A549 (cell line): ENCODE data around the gene FSTL4. TPM values are rescaled to one million over a fixed set of nuclear protein-coding genes. Genes with fewer than 3 reads are reported as not detected.

Source experiments
- ATAC-seq, 2 experiments: fragments of 200-7000 bp in 1 of 2; fragments of >200 bp in 1 of 2; cut with Nextera tagmentation in 1 of 2; cut with Tn5 transposase in 1 of 2; 3 replicates each; pipeline versions ENCODE4 v1.8.0 to v1.9.1; 2018 to 2020; ENCODE audit warnings: mild to moderate bottlenecking in 1 of 2, moderate library complexity in 1 of 2
- CTCF ChIA-PET: fragments of 300-600 bp; sonication (Branson Sonifier 250); formaldehyde crosslinking; extraction: SDS; loops from one replicate; lab custom pipeline; 2021; ENCODE audit warnings: antibody characterized with exemption, inconsistent platforms; lab: Yijun Ruan, JAX
- POLR2A ChIA-PET: fragments of 350-600 bp; formaldehyde crosslinking; extraction: SDS; loops from one replicate; lab custom pipeline; 2021; ENCODE audit warnings: antibody characterized with exemption, inconsistent platforms; lab: Yijun Ruan, JAX
- DNase-seq, 2 experiments: peaks; one replicate each; pipeline versions ENCODE4 v3.0.0 to v3.0.0-alpha.2; 2011 to 2016; ENCODE audit warnings: low read depth in 1 of 2, low spot score in 1 of 2
- FAIRE-seq: peaks from 2 replicates; lab custom pipeline; 2011; peaks lifted over from hg19 to GRCh38; lab: Jason Lieb, UNC
- H3K27ac ChIP-seq, 2 experiments: fragments of >200 bp; sonication (Bioruptor Twin); formaldehyde crosslinking; 3 replicates each; pipeline ENCODE4 v1.5.1; 2016 to 2017
- H3K4me1 ChIP-seq: fragments of >200 bp; sonication (Bioruptor Twin); formaldehyde crosslinking; 3 replicates; pipeline ENCODE4 v1.6.1; 2016
- H3K4me2 ChIP-seq: fragments of >200 bp; sonication (Bioruptor Twin); formaldehyde crosslinking; 3 replicates; pipeline ENCODE4 v1.6.1; 2016
- H3K4me3 ChIP-seq: fragments of >200 bp; sonication (Bioruptor Twin); formaldehyde crosslinking; 3 replicates; pipeline ENCODE4 v1.5.1; 2016
- H3K9me3 ChIP-seq: fragments of >200 bp; sonication (Bioruptor Twin); formaldehyde crosslinking; 3 replicates; pipeline ENCODE4 v1.6.1; 2016
- BHLHE40 ChIP-seq: IDR thresholded peaks from 2 replicates; pipeline ENCODE4 v1.6.1; 2012; ENCODE audit warnings: low read depth, low read length, inconsistent platforms
- CBX2 ChIP-seq: fragments of 200-600 bp; sonication (generic); IDR thresholded peaks from 2 replicates; pipeline ENCODE4 v1.6.1; 2016; ENCODE audit warnings: low read depth, mild to moderate bottlenecking, borderline replicate concordance
- CEBPB ChIP-seq, 2 experiments: fragments of >200 bp in 1 of 2; sonication (Bioruptor Twin) in 1 of 2; formaldehyde crosslinking in 1 of 2; IDR thresholded peaks; 2 replicates each; pipeline ENCODE4 v1.6.1; 2012 to 2016
- EHMT2 ChIP-seq: fragments of 200-600 bp; sonication (generic); IDR thresholded peaks from 2 replicates; pipeline ENCODE4 v1.6.1; 2016; ENCODE audit warnings: antibody characterized with exemption, low read depth, mild to moderate bottlenecking, moderate library complexity
- ESRRA ChIP-seq: fragments of 150-350 bp; IDR thresholded peaks from 2 replicates; pipeline ENCODE4 v1.6.1; 2014; ENCODE audit warnings: mild to moderate bottlenecking, low read length, borderline replicate concordance
- FOSL2 ChIP-seq, 2 experiments: fragments of 450-650 bp in 1 of 2; fragments of >200 bp in 1 of 2; sonication (Bioruptor Twin) in 1 of 2; formaldehyde crosslinking; IDR thresholded peaks; 2 replicates each; pipeline versions ENCODE4 v1.5.0 to v1.6.1; 2016 to 2020; ENCODE audit warnings: mild to moderate bottlenecking in 1 of 2, moderate library complexity in 1 of 2
- FOXS1 ChIP-seq: fragments of 250-450 bp; sonication (Bioruptor Pico); IDR thresholded peaks from 2 replicates; pipeline ENCODE4 v1.5.0; 2020; ENCODE audit warnings: mild to moderate bottlenecking, moderate library complexity
- HDAC2 ChIP-seq: fragments of 200-600 bp; sonication (generic); IDR thresholded peaks from 2 replicates; pipeline ENCODE4 v1.6.1; 2016
- HEYL ChIP-seq: fragments of 250-450 bp; sonication (Bioruptor Pico); IDR thresholded peaks from 2 replicates; pipeline ENCODE4 v1.8.0; 2021; ENCODE audit warnings: mild to moderate bottlenecking, moderate library complexity
- HOXA7 ChIP-seq: fragments of 250-450 bp; sonication (Bioruptor Pico); IDR thresholded peaks from 2 replicates; pipeline ENCODE4 v1.5.0; 2020; ENCODE audit warnings: mild to moderate bottlenecking, moderate library complexity
- HOXB13 ChIP-seq: fragments of 250-450 bp; sonication (Bioruptor Pico); IDR thresholded peaks from 2 replicates; pipeline ENCODE4 v1.5.0; 2020; ENCODE audit warnings: low read depth, mild to moderate bottlenecking, moderate library complexity
- JUN ChIP-seq, 2 experiments: fragments of >200 bp; sonication (Bioruptor Twin); formaldehyde crosslinking; IDR thresholded peaks; 2 replicates in 1 of 2; 3 replicates in 1 of 2; pipeline ENCODE4 v1.6.1; 2016 to 2017
- JUNB ChIP-seq: fragments of >200 bp; sonication (Bioruptor Twin); formaldehyde crosslinking; IDR thresholded peaks from 2 replicates; pipeline ENCODE4 v1.6.1; 2016
- KDM5A ChIP-seq: fragments of 200-600 bp; sonication (generic); IDR thresholded peaks from 2 replicates; pipeline ENCODE4 v1.6.1; 2016; ENCODE audit warnings: antibody characterized with exemption, mild to moderate bottlenecking
- MAZ ChIP-seq: fragments of 150-350 bp; IDR thresholded peaks from 2 replicates; pipeline ENCODE4 v1.6.1; 2014; ENCODE audit warnings: antibody characterized with exemption, low read depth, low read length, borderline replicate concordance
- MYC ChIP-seq: IDR thresholded peaks from 2 replicates; pipeline ENCODE4 v1.6.1; 2012; ENCODE audit warnings: mild to moderate bottlenecking, inconsistent platforms, low read length, improper control_type of control experiment, borderline replicate concordance
- NFE2L2 ChIP-seq: fragments of 150-350 bp; conservative IDR thresholded peaks from 2 replicates; pipeline ENCODE4 v1.6.1; 2014; ENCODE audit warnings: low read length
- NPAS2 ChIP-seq: fragments of 250-450 bp; sonication (Bioruptor Pico); IDR thresholded peaks from 2 replicates; pipeline ENCODE4 v1.8.0; 2022; ENCODE audit warnings: mild to moderate bottlenecking, moderate library complexity, borderline replicate concordance
- POLR2AphosphoS2 ChIP-seq: conservative IDR thresholded peaks from 2 replicates; pipeline ENCODE4 v1.6.1; 2012; ENCODE audit warnings: low read length, improper control_type of control experiment, inconsistent platforms
- RAD21 ChIP-seq, 2 experiments: fragments of >200 bp in 1 of 2; sonication (Bioruptor Twin) in 1 of 2; formaldehyde crosslinking in 1 of 2; IDR thresholded peaks in 1 of 2; conservative IDR thresholded peaks in 1 of 2; 2 replicates in 1 of 2; 3 replicates in 1 of 2; pipeline ENCODE4 v1.6.1; 2012 to 2018; ENCODE audit warnings: inconsistent platforms in 1 of 2
- RARB ChIP-seq: fragments of 250-450 bp; sonication (Bioruptor Pico); IDR thresholded peaks from 2 replicates; pipeline ENCODE4 v1.8.0; 2021; ENCODE audit warnings: mild to moderate bottlenecking, moderate library complexity
- RNF2 ChIP-seq: fragments of 200-600 bp; sonication (generic); IDR thresholded peaks from 2 replicates; pipeline ENCODE4 v1.6.1; 2016; ENCODE audit warnings: low read depth, mild to moderate bottlenecking, antibody characterized with exemption, moderate library complexity, borderline replicate concordance
- SMC3 ChIP-seq: fragments of >200 bp; sonication (Bioruptor Twin); formaldehyde crosslinking; IDR thresholded peaks from 3 replicates; pipeline ENCODE4 v1.6.1; 2018; ENCODE audit warnings: inconsistent platforms
- SREBF2 ChIP-seq: fragments of 450-650 bp; IDR thresholded peaks from 2 replicates; pipeline ENCODE4 v1.6.1; 2014; ENCODE audit warnings: mild to moderate bottlenecking, moderate library complexity
- TFCP2L1 ChIP-seq: fragments of 250-450 bp; sonication (Bioruptor Pico); IDR thresholded peaks from 2 replicates; pipeline ENCODE4 v1.5.0; 2021; ENCODE audit warnings: mild to moderate bottlenecking
- TP53 ChIP-seq: fragments of 250-450 bp; sonication (Bioruptor Pico); IDR thresholded peaks from 2 replicates; pipeline ENCODE4 v1.5.0; 2021; ENCODE audit warnings: mild to moderate bottlenecking, moderate library complexity
- ZNF302 ChIP-seq: fragments of 250-450 bp; sonication (Bioruptor Pico); IDR thresholded peaks from 2 replicates; pipeline ENCODE4 v1.9.0; 2021; ENCODE audit warnings: inconsistent platforms, mild to moderate bottlenecking, moderate library complexity
- WGBS: methylation state at CpG from one replicate; pipeline ENCODE4 v1.1.6; 2017; ENCODE audit errors: missing lambda C conversion rate; 5-methylcytosine and 5-hydroxymethylcytosine counted together
- polyA plus RNA-seq, 4 experiments: library from polyadenylated mRNA; depleted of rRNA in 3 of 4; stranded (reverse); fragments of >200 nt; fragmentation: RNase III in 1 of 4; extraction: RNeasy Plus Mini Kit Qiagen cat#74134 plus additional on column Dnase treatment in 1 of 4; gene quantifications; 2 replicates in 3 of 4; 3 replicates in 1 of 4; pipeline ENCODE4 v1.2.3, GENCODE V29; 2011 to 2017
- TF ChIP-seq, protein P1 (sequence below): fragments of 200-600 bp; sonication (generic); IDR thresholded peaks from 2 replicates; pipeline ENCODE4 v1.6.1; 2016; ENCODE audit warnings: antibody characterized with exemption, mild to moderate bottlenecking, moderate library complexity
- TF ChIP-seq, protein P2 (sequence below): IDR thresholded peaks from 2 replicates; pipeline ENCODE4 v1.6.1; 2012
- TF ChIP-seq, protein P3 (sequence below): fragments of 450-650 bp; IDR thresholded peaks from 2 replicates; pipeline ENCODE4 v1.6.1; 2014; ENCODE audit warnings: antibody characterized with exemption
- TF ChIP-seq, protein P4 (sequence below): fragments of >200 bp; sonication (Bioruptor Twin); formaldehyde crosslinking; IDR thresholded peaks from 3 replicates; pipeline ENCODE4 v1.5.1; 2016

Gene FSTL4
- polyA plus RNA-seq, 2 of the 4 experiments (the other 2 are of a cell fraction), result 1.6 to 1.8 TPM

DNA sequence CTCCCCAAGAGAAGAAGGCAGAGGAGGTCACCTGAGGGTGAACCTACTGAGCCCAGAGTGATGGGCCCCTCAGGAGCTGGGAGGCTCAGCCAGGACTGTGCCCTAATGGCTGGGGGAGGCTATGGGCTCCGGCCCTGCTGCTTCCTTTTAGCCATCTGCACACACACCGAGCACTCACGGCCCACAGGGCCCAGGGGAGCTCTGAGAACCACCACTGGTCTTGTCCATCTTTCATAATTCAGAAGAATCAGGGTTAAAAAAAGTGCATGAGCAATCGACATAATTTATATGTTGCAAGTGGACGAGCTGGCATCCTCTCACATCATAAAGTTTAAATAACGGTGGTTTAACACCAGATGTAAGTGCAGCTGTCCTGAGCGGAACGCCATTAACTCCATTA, 162.1 kb downstream of the FSTL4 start (continued):
- TF ChIP-seq, protein P1, sequence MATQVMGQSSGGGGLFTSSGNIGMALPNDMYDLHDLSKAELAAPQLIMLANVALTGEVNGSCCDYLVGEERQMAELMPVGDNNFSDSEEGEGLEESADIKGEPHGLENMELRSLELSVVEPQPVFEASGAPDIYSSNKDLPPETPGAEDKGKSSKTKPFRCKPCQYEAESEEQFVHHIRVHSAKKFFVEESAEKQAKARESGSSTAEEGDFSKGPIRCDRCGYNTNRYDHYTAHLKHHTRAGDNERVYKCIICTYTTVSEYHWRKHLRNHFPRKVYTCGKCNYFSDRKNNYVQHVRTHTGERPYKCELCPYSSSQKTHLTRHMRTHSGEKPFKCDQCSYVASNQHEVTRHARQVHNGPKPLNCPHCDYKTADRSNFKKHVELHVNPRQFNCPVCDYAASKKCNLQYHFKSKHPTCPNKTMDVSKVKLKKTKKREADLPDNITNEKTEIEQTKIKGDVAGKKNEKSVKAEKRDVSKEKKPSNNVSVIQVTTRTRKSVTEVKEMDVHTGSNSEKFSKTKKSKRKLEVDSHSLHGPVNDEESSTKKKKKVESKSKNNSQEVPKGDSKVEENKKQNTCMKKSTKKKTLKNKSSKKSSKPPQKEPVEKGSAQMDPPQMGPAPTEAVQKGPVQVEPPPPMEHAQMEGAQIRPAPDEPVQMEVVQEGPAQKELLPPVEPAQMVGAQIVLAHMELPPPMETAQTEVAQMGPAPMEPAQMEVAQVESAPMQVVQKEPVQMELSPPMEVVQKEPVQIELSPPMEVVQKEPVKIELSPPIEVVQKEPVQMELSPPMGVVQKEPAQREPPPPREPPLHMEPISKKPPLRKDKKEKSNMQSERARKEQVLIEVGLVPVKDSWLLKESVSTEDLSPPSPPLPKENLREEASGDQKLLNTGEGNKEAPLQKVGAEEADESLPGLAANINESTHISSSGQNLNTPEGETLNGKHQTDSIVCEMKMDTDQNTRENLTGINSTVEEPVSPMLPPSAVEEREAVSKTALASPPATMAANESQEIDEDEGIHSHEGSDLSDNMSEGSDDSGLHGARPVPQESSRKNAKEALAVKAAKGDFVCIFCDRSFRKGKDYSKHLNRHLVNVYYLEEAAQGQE, result no peak
- TF ChIP-seq MAZ, result no peak
- TF ChIP-seq SMC3, result no peak
- no peak for TF ChIP-seq TP53
- TF ChIP-seq SREBF2, result no peak
- TF ChIP-seq CBX2, result no peak
- TF ChIP-seq ZNF302, result no peak
- no peak for TF ChIP-seq FOSL2 (IDR thresholded peaks at IDR 0.05)
- TF ChIP-seq FOSL2 (CRISPR knock-in tag; IDR thresholded peaks at IDR 0.05), result no peak
- TF ChIP-seq BHLHE40, result no peak
- TF ChIP-seq HDAC2, result no peak

DNA sequence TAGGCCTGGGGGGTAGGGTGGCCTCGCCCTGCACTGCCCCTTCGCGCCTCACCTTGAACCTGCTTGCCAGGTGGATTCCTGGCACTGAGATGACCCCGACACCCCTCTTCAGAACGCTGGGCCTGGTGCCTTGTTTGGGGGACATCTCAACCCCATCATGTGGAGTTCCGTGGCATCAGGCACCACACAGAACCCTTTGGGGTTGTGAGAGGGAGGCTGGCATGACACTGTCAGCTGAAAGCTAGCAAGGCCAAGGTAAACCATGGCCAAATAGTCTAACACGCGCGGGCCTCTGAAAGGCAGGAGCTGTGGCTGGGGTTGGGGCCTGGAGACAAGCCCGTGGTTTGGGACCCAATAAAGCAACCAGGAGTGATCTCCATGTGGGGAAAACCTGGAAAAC, 163.2 kb downstream of the FSTL4 start:
- DNase-seq (no peak), ATAC-seq (no peak), FAIRE-seq (no peak)
- WGBS, result 75% methylated on average over 9 of the region's 10 CpGs
- no peaks in the 10 kb centered on the region for H3K4me1 ChIP-seq
- H3K4me2 ChIP-seq, result no peak overlapping the region
- no peak overlapping the region for H3K27ac ChIP-seq
- POLR2A ChIA-PET, result no interaction called here
- no peak overlapping the region for H3K4me3 ChIP-seq
- TF ChIP-seq HDAC2 (no peak), KDM5A (no peak), RARB (no peak), JUNB (no peak), RNF2 (no peak), CBX2 (no peak), HOXA7 (no peak), CEBPB (IDR thresholded peaks at IDR 0.05) (no peak), POLR2AphosphoS2 (no peak), HEYL (CRISPR knock-in tag) (no peak), NPAS2 (no peak)
- TF ChIP-seq, protein P2, sequence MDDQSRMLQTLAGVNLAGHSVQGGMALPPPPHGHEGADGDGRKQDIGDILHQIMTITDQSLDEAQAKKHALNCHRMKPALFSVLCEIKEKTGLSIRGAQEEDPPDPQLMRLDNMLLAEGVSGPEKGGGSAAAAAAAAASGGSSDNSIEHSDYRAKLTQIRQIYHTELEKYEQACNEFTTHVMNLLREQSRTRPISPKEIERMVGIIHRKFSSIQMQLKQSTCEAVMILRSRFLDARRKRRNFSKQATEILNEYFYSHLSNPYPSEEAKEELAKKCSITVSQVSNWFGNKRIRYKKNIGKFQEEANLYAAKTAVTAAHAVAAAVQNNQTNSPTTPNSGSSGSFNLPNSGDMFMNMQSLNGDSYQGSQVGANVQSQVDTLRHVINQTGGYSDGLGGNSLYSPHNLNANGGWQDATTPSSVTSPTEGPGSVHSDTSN, result no peak
- TF ChIP-seq, protein P3, sequence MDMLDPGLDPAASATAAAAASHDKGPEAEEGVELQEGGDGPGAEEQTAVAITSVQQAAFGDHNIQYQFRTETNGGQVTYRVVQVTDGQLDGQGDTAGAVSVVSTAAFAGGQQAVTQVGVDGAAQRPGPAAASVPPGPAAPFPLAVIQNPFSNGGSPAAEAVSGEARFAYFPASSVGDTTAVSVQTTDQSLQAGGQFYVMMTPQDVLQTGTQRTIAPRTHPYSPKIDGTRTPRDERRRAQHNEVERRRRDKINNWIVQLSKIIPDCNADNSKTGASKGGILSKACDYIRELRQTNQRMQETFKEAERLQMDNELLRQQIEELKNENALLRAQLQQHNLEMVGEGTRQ, result no peak
- TF ChIP-seq, all 56 proteins: peak for 0
- no peaks in the 10 kb centered on the region for H3K9me3 ChIP-seq
- CTCF ChIA-PET, result no interaction called here

DNA sequence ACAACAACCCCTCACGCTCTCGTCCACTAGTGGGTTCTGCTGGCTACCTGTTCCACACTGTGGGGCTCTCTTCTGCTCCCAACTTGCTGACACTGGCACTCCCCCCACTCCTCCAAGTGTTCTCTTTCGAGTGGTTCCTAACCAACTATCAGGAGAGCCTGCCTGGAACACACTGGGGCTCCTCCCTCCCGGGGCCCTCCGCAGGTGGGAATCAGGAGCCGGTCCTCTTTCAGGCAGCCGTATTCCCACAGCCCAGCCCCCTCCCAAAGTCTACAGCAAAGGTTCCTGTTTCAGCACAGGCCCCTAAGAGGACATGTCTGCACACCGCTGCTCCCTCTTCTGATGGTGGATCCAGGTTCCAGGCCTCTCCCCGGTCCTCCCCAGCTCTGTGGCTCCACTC, 165.9 kb downstream of the FSTL4 start:
- no peak overlapping the region for H3K4me2 ChIP-seq
- POLR2A ChIA-PET, result no interaction called here
- 72% methylated on average over 9 of the region's 9 CpGs for WGBS
- TF ChIP-seq NFE2L2, result no peak
- no peak for TF ChIP-seq JUN (IDR thresholded peaks at IDR 0.05)
- TF ChIP-seq, protein P2, result no peak
- no peak for TF ChIP-seq RAD21 (conservative IDR thresholded peaks at IDR 0.05 in 1 of 2, IDR thresholded peaks at IDR 0.05 in 1 of 2)
- no peak for TF ChIP-seq TFCP2L1 (CRISPR knock-in tag)
- no peak for TF ChIP-seq ESRRA
- TF ChIP-seq MYC, result no peak
- TF ChIP-seq FOXS1 (CRISPR knock-in tag), result no peak
- no peak for TF ChIP-seq HOXB13 (CRISPR knock-in tag)
- TF ChIP-seq, protein P4, sequence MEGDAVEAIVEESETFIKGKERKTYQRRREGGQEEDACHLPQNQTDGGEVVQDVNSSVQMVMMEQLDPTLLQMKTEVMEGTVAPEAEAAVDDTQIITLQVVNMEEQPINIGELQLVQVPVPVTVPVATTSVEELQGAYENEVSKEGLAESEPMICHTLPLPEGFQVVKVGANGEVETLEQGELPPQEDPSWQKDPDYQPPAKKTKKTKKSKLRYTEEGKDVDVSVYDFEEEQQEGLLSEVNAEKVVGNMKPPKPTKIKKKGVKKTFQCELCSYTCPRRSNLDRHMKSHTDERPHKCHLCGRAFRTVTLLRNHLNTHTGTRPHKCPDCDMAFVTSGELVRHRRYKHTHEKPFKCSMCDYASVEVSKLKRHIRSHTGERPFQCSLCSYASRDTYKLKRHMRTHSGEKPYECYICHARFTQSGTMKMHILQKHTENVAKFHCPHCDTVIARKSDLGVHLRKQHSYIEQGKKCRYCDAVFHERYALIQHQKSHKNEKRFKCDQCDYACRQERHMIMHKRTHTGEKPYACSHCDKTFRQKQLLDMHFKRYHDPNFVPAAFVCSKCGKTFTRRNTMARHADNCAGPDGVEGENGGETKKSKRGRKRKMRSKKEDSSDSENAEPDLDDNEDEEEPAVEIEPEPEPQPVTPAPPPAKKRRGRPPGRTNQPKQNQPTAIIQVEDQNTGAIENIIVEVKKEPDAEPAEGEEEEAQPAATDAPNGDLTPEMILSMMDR, result no peak
- no peak for TF ChIP-seq EHMT2

More for the DNA sequence above, 165.9 kb downstream of the FSTL4 start:
- FAIRE-seq (no peak), DNase-seq (no peak), ATAC-seq (no peak)
- Histone ChIP-seq H3K4me1 (no peaks in the 10 kb centered on the region), H3K4me3 (no peak overlapping the region), H3K27ac (no peak overlapping the region), H3K9me3 (no peaks in the 10 kb centered on the region)
- CTCF ChIA-PET, result interaction anchor here (1.3 kb wide), 1 partner anchor 22 kb away, joined by 5 read pairs; no protein-coding TSS in a partner anchor
